ENCODE measurements around the gene SLC38A3. TPM values are rescaled to one million over a fixed set of nuclear protein-coding genes. Genes with fewer than 3 reads are reported as not detected.
"Not testable (repeated sequence)": the region's sequence is repeated elsewhere in the genome, so short reads cannot be mapped to it uniquely, and the experiment has no call there.

SLC38A3 gene
- total RNA-seq, 1 experiment from 2014 or later = not detected

DNA sequence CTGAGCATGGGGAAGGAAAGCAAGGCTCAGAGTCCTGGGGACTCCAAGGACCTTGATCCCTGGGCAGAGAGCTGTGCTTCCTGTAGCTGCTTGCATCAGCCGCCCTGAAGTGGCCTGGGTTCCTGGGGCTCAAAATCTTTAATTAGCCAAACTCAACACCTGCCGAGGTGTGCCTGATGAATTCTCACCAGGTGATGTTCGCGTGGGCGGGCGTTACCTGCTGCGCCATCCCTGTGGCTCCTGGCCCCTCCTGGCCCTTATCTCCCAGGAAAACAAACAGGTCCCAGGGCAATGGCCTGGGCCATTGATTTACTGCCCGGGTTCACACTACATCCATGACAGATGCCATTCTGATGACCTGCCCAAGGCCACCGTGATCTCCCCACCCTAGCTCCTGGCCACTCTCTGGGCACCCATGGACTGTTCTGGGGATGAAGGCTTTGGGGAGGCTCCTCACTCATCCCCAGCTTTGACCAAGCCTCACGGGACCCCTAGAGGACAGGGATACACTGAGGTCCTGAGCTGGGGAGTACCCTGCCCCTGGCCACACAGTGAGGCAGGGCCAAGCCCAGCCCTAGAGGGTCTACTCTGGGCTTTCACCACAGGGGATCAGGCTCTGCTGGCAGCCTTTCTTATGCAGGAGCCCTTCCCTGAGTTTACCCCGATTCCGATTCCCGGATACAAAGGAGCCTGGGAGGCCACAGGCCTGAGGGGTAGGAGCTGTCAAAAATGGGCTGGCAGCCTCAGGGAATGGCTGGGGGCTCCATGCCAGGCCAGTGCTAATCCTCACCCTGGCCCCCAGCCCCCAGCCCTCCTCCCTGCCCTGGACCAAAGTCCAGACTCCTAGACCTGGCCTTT, 5.7 kb downstream of the SLC38A3 start:
- DNase-seq (ENCODE audit: low spot score) = no peak

DNA sequence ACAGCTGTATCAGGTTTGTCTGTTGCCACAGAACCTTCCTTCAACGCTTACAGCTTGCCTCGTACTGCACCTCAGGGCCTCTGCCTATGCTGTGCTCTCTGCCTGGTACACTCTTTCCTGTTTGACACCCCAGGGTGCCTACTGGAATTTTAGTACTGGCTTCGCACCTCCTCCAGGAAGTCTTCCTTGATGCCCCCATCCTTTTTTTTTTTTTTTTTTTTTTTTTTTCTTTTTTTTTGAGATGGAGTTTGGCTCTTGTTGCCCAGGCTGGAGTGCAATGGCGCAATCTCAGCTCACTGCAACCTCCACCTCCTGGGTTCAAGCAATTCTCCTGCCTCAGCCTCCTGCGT, 6.3 kb downstream of the SLC38A3 start:
- DNase-seq (ENCODE audit: low spot score) = not testable (repeated sequence)

GRCh38 chr3:50211930-50212329, 6.9 kb downstream of the SLC38A3 start:
- DNase-seq (ENCODE audit: low spot score) = no peak

DNA sequence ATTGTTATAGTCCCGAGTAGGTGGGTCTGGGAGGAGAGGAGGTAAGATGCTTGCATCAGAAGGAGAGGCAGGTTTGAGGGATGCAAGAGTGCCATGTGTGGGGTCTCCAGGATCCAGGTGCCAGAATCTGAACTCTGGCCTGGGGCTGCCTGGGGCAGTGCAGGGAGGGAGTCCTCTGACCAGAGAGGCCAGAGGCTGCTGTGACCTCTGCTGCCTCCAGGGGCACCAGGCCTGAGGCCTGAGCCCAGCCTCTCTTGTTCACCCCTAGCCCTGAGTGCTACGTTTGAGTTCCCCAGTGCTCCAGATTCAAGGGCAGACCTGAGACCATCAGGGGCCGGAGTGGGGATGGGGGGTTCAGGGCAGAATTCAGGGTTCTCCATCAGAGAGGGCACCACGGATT, 7.4 kb downstream of the SLC38A3 start:
- no peak for DNase-seq (ENCODE audit: low spot score)

DNA sequence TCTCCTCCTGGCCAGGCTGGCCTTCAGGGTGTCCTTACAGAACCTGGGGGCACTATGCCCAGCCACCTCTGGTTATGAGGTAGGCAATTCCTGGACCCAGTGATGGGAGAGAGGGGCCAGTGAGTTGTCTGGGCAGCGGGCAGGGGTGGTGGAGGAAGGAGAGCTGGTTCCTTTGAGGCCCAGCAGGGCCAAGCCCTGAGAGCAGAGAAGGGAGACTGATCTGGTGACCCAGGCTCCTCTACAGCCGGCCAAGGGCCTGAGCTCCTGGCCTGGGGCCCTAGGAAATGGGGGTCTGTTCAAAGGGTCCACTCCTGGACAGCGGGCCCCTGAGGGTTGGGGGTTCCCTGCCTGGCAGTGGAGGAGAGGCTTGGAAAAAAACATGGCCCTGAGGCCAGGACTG, 7.9 kb downstream of the SLC38A3 start:
- DNase-seq (ENCODE audit: low spot score) = no peak

DNA sequence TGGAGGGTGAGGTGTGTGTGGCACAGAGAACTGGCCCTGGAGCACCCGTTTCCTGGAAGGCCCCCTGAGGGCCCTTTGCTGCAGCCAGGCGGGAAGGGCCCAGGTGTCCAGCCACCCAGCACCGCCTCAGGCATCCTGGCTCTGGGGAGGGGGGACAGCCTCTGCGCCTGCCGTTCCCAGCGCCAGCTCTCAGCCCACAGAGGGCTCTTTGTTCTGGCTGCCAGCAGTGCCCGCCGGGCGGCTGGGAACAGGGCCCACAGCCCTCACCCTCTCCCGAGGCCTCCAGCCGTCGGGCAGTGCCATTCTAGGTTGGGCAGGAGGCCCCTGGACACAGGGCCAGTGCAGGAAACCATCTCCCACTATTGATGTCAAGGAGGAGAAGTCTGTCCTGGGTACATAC, 8.3 kb downstream of the SLC38A3 start:
- DNase-seq (ENCODE audit: low spot score) = no peak

GRCh38 chr3:50214824-50215223, 9.8 kb downstream of the SLC38A3 start:
- no peak for DNase-seq (ENCODE audit: low spot score)

GRCh38 chr3:50215529-50215928, 10.5 kb downstream of the SLC38A3 start:
- DNase-seq (ENCODE audit: low spot score) = no peak

DNA sequence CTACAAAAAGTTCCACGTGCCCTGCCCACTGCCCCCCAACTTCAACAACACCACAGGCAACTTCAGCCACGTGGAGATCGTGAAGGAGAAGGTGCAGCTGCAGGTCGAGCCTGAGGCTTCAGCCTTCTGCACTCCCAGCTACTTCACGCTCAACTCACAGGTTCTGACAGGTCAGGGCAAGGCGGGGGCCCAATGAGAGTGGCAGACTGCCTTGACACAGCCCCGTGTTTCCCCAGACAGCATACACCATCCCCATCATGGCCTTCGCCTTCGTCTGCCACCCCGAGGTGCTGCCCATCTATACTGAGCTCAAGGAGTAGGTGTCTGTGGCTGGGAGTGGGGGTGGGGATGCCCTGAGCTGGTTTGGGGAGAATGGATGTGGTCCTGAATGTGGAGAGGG, 12.6 kb downstream of the SLC38A3 start:
- DNase-seq (ENCODE audit: low spot score) = no peak

DNA sequence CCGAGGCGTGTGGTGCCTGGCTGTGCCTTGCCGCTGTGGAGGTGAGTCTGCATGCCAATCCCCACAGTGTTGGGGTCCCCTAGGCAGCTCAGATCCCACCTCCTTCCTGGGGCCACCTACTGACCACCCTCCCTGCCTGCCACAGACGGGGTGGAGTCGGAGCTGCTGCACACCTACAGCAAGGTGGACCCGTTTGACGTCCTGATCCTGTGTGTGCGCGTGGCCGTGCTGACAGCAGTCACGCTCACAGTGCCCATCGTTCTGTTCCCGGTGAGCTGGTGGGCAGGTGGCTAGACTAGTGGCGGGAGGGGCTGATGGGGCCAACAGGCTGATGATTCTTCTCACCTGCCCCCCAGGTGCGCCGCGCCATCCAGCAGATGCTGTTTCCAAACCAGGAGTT, 13.4 kb downstream of the SLC38A3 start:
- no peak for DNase-seq (ENCODE audit: low spot score)

DNA sequence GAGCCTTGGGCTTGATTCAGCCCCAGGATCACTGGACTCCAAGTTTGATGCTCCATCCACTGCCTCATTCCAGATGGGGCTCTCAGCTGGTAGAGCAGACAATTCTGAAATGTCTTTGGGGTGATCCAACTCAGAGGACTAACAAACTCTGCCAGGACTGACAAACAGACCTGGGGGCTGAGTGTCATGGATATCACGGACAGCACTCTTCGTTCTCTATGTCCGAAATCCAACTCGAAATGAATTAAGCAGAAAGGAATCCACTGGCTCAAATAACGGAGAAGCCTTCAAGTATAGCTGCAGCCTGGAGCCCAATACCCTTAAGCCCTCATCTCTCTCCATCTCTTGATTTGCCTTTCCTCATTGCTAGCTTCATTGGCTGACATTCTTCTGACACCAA, 14.2 kb downstream of the SLC38A3 start:
- no peak for DNase-seq (ENCODE audit: low spot score)

GRCh38 chr3:50220109-50220508, 15.0 kb downstream of the SLC38A3 start:
- DNase-seq (ENCODE audit: low spot score) = no peak

GRCh38 chr3:50221051-50221410, 16.0 kb downstream of the SLC38A3 start:
- no peak for DNase-seq (ENCODE audit: low spot score)

GRCh38 chr3:50221411-50222168, 16.5 kb downstream of the SLC38A3 start:
- DNase-seq (ENCODE audit: low spot score) = no peak

- no peak for DNase-seq (ENCODE audit: low spot score)
Measured at GRCh38 chr3:50222169-50222528, 17.1 kb downstream of the SLC38A3 start.

- DNase-seq (ENCODE audit: low spot score) = no peak
Measured at GRCh38 chr3:50224639-50225038, 19.6 kb downstream of the SLC38A3 start.

- DNase-seq (ENCODE audit: low spot score) = no peak
Measured at GRCh38 chr3:50226888-50227389, 21.9 kb downstream of the SLC38A3 start.

GRCh38 chr3:50227390-50228183, 22.5 kb downstream of the SLC38A3 start:
- peak; percentile 82 for DNase-seq (ENCODE audit: low spot score)

- DNase-seq (ENCODE audit: low spot score) = not testable (repeated sequence)
Measured at GRCh38 chr3:50228184-50228763, 23.2 kb downstream of the SLC38A3 start.

DNA sequence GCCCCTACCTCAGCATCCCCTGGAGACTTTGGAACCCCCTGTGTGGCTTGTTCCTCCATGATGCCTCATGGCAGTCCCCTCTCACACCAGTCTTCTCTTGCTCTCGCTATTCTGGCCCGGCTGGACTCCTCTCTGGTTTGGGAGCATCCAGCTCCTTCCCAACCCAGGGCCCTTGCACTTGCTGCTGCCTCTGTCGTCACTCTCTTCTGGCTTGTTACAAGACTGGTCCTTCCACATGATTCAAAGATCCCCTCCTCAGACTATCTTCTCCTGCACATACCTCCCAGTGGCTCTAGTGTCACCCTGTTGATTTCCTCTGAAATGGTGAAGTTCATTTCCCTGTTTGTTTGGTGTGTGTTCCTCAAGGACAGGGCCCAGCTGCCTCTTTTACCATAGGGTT, 24.4 kb downstream of the SLC38A3 start:
- DNase-seq (ENCODE audit: low spot score) = no peak

- no peak for DNase-seq (ENCODE audit: low spot score)
Measured at GRCh38 chr3:50230104-50230793, 25.2 kb downstream of the SLC38A3 start.

DNA sequence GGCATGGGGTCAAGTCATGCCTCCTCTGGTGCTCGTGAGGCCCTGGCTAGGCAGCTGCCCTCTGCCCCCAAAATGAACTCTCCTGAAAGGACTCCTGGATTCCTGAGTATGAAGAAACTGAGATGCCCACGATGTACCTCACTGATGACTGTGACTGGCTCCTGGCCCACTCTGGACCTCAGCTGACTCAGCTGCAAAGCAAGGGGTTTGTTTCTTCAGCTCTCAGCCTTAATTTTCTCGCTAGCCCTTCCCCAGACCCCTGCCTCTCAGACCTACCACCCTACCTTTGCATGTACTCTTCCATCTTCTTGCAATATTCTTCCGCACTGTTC, 25.7 kb downstream of the SLC38A3 start:
- no peak for DNase-seq (ENCODE audit: low spot score)

All from A172 (cell line).